ENCODE data around the gene ALKBH5. TPM values are rescaled to one million over a fixed set of nuclear protein-coding genes. Genes with fewer than 3 reads are reported as not detected.

The ALKBH5 gene
- total RNA-seq, 5 donors from 2014 or later (not counting 1 experiment from before 2014, with no cell fraction given), result 99.0 to 122 (median 103) TPM

DNA sequence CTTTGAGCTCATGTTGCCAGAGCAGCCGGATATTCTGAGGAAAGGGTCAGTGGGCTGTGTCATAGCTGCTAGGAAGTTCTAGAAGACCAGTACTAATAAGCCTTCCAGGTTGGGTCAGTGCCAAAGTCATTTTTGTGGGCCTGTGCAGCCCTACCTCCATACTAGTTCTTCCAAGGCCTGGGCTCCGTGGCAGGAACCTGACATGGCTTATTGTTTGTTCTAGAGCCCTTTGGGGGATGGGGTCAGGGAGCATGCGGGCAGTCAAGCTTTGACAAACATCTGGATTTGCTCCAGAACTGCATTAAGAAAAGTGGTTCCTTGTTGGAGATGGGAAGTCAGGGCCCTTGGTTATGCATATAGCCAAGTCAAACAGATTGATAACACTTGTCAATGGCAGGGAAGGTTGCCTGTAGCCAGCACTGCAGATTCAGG lies 7.6 kb downstream of the ALKBH5 start:
- Mint-ChIP-seq H3K9me3 (no peaks in the 10 kb centered on the region), H3K27ac (peak overlapping the region in 1 of 2 donors; percentile 34), H3K4me1 (peaks cover 73 to 85% (median 85%) of the 10 kb centered on the region in 3 donors), H3K27me3 (no peaks in the 10 kb centered on the region), H3K36me3 (peaks cover 30% of the 10 kb centered on the region), H3K4me3 (peak overlapping the region in 1 of 3 donors; percentile 95)
- no peaks in the 10 kb centered on the region for H3K9me3 ChIP-seq
- DNase-seq (no peak), ATAC-seq (replicated peaks in 1 of 4) (no peak)
- CTCF ChIA-PET, result no interaction called here
- H3K4me1 ChIP-seq (ENCODE audit: control insufficient read depth in 1 of 2, extremely low read depth in 1 of 2, insufficient read depth in 2 of 2, low read length in 2 of 2), result peaks cover 21 to 62% of the 10 kb centered on the region in 2 experiments
- H3K27me3 ChIP-seq (replicated peaks in 1 of 2; ENCODE audit: control insufficient read depth in 2 of 2, extremely low read depth in 1 of 2, insufficient read depth in 2 of 2, low read length in 1 of 2), result no peaks in the 10 kb centered on the region
- H3K27ac ChIP-seq (ENCODE audit: low read length), result no peak overlapping the region
- WGBS (ENCODE audit: insufficient coverage), result 86% methylated on average over 1 of the region's 3 CpGs
- H3K4me3 ChIP-seq (ENCODE audit: control insufficient read depth in 1 of 2, extremely low read depth in 1 of 2, low read length in 1 of 2), result no peak overlapping the region
- POLR2A ChIA-PET, result interaction anchor here in 1 of 2 donors (0.6 kb wide), 1 partner anchor 918 kb away, joined by 3 read pairs; no protein-coding TSS in a partner anchor
- H3K36me3 ChIP-seq (ENCODE audit: control insufficient read depth in 2 of 2, extremely low read depth in 1 of 2, insufficient read depth in 1 of 2, low read length in 1 of 2), result peaks cover 14 to 47% of the 10 kb centered on the region in 2 donors

DNA sequence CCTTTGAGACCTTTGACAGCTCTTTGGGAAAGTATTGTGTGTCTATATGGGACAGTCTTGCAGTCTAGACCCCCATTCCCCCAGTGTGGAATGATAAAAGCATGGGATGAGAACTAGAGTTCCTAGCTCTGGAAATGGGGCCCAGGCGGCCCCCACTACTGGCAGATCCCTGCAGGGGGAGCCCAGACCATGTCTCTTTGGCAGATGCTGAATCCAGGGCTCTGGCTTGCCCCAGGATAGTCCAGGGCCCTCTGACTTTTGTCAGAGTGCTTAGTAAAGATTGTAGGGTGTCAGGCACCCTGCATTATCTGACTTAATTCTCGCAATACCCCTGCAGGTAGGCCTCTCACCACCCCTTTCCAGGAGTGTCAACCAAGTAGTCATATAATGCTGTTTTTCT lies 8.3 kb downstream of the ALKBH5 start:
- ChIA-PET CTCF (interaction anchor here in 1 of 2 donors (0.7 kb wide), 1 partner anchor 167 kb away, joined by 4 read pairs; no protein-coding TSS in a partner anchor), POLR2A (interaction anchor here in 1 of 2 donors (1.0 kb wide), 1 partner anchor 10 kb away, joined by 4 read pairs; no protein-coding TSS in a partner anchor)
- WGBS (ENCODE audit: insufficient coverage), result 89% methylated on average over 1 of the region's 2 CpGs
- Mint-ChIP-seq H3K9me3 (no peaks in the 10 kb centered on the region), H3K27me3 (no peaks in the 10 kb centered on the region), H3K27ac (peak overlapping the region in 1 of 2 donors; percentile 15), H3K36me3 (peaks cover 28% of the 10 kb centered on the region), H3K4me3 (peak overlapping the region in 1 of 3 donors; percentile 95), H3K4me1 (peaks cover 73 to 84% (median 84%) of the 10 kb centered on the region in 3 donors)
- peak in 2 of 4 experiments; percentile 14 to 44 for ATAC-seq (replicated peaks in 1 of 4)
- H3K9me3 ChIP-seq, result no peaks in the 10 kb centered on the region
- peaks cover 14 to 50% of the 10 kb centered on the region in 2 donors for H3K36me3 ChIP-seq (ENCODE audit: control insufficient read depth in 2 of 2, extremely low read depth in 1 of 2, insufficient read depth in 1 of 2, low read length in 1 of 2)
- peaks cover 14 to 55% of the 10 kb centered on the region in 2 experiments for H3K4me1 ChIP-seq (ENCODE audit: control insufficient read depth in 1 of 2, extremely low read depth in 1 of 2, insufficient read depth in 2 of 2, low read length in 2 of 2)
- no peak overlapping the region for H3K4me3 ChIP-seq (ENCODE audit: control insufficient read depth in 1 of 2, extremely low read depth in 1 of 2, low read length in 1 of 2)
- H3K27ac ChIP-seq (ENCODE audit: low read length), result no peak overlapping the region
- H3K27me3 ChIP-seq (replicated peaks in 1 of 2; ENCODE audit: control insufficient read depth in 2 of 2, extremely low read depth in 1 of 2, insufficient read depth in 2 of 2, low read length in 1 of 2), result no peaks in the 10 kb centered on the region
- peak in 3 of 35 experiments; percentile 4 to 19 (median 12) for DNase-seq

DNA sequence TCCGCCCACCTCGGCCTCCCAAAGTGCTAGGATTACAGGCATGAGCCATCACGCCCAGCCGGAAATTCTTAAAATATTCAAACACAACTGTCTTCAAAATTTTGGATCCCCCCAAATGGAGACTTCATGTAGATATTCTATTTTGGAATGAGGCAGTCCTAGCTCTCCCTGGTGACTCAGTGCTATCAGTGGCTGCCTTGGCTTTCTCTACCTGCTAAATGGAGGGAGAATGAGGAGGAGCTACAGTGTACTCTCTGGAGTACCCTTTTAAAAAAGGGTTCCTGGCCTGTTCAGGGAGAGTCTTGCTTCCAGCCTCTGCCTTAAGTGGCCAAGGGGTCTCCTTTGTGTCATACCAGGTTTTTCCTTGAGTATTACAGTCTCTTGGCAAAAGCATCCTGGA lies 10.8 kb downstream of the ALKBH5 start:
- Histone ChIP-seq H3K9me3 (no peaks in the 10 kb centered on the region), H3K27me3 (replicated peaks in 1 of 2; ENCODE audit: control insufficient read depth in 2 of 2, extremely low read depth in 1 of 2, insufficient read depth in 2 of 2, low read length in 1 of 2) (no peaks in the 10 kb centered on the region), H3K27ac (ENCODE audit: low read length) (no peak overlapping the region), H3K36me3 (ENCODE audit: control insufficient read depth in 2 of 2, extremely low read depth in 1 of 2, insufficient read depth in 1 of 2, low read length in 1 of 2) (peaks cover 15 to 71% of the 10 kb centered on the region in 2 donors), H3K4me1 (ENCODE audit: control insufficient read depth in 1 of 2, extremely low read depth in 1 of 2, insufficient read depth in 2 of 2, low read length in 2 of 2) (peaks cover 3 to 51% of the 10 kb centered on the region in 2 experiments), H3K4me3 (ENCODE audit: control insufficient read depth in 1 of 2, extremely low read depth in 1 of 2, low read length in 1 of 2) (no peak overlapping the region)
- ChIA-PET POLR2A (interaction anchor here in 1 of 2 donors (0.7 kb wide), 1 partner anchor 20 kb away, joined by 4 read pairs; no protein-coding TSS in a partner anchor), CTCF (no interaction called here)
- no CpG with 5 or more reads among the region's 4 CpGs for WGBS (ENCODE audit: insufficient coverage)
- H3K4me3 Mint-ChIP-seq, result no peak overlapping the region
- ATAC-seq (replicated peaks in 1 of 4), result no peak
- H3K27ac Mint-ChIP-seq, result no peak overlapping the region
- H3K4me1 Mint-ChIP-seq, result peaks cover 75 to 87% (median 86%) of the 10 kb centered on the region in 3 donors
- H3K9me3 Mint-ChIP-seq, result no peaks in the 10 kb centered on the region
- no peak for DNase-seq
- no peaks in the 10 kb centered on the region for H3K27me3 Mint-ChIP-seq
- peaks cover 38% of the 10 kb centered on the region for H3K36me3 Mint-ChIP-seq

DNA sequence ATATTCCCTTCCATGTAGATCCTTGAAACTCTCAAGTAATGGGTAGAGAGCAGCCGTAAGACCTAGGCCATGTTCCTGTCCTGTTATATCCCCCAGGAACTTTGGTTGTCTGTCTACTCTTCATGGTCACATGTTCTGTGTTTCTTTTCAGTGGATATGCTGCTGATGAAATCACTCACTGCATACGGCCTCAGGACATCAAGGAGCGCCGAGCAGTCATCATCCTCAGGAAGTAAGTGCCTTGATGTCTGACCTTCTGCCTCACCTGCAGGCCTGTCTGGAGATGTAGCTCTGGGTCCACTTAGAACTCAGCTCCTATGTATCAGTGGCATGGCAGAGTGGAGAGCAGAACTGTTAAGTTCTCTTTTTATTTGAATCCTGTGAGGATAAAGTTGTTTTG lies 11.2 kb downstream of the ALKBH5 start:
- no peaks in the 10 kb centered on the region for H3K27me3 ChIP-seq (replicated peaks in 1 of 2; ENCODE audit: control insufficient read depth in 2 of 2, extremely low read depth in 1 of 2, insufficient read depth in 2 of 2, low read length in 1 of 2)
- H3K36me3 ChIP-seq (ENCODE audit: control insufficient read depth in 2 of 2, extremely low read depth in 1 of 2, insufficient read depth in 1 of 2, low read length in 1 of 2), result peaks cover 15 to 71% of the 10 kb centered on the region in 2 donors
- WGBS (ENCODE audit: insufficient coverage), result 92% methylated on average over 4 of the region's 4 CpGs
- H3K4me3 Mint-ChIP-seq, result no peak overlapping the region
- ChIA-PET CTCF (no interaction called here), POLR2A (interaction anchor here in 1 of 2 donors (0.7 kb wide), 1 partner anchor 20 kb away, joined by 4 read pairs; no protein-coding TSS in a partner anchor)
- peaks cover 35% of the 10 kb centered on the region for H3K36me3 Mint-ChIP-seq
- no peaks in the 10 kb centered on the region for H3K27me3 Mint-ChIP-seq
- H3K4me1 ChIP-seq (ENCODE audit: control insufficient read depth in 1 of 2, extremely low read depth in 1 of 2, insufficient read depth in 2 of 2, low read length in 2 of 2), result peaks cover 3 to 50% of the 10 kb centered on the region in 2 experiments
- no peak overlapping the region for H3K4me3 ChIP-seq (ENCODE audit: control insufficient read depth in 1 of 2, extremely low read depth in 1 of 2, low read length in 1 of 2)
- H3K9me3 Mint-ChIP-seq, result no peaks in the 10 kb centered on the region
- no peaks in the 10 kb centered on the region for H3K9me3 ChIP-seq
- ATAC-seq (replicated peaks in 1 of 4), result no peak
- H3K27ac ChIP-seq (ENCODE audit: low read length), result no peak overlapping the region
- H3K4me1 Mint-ChIP-seq, result peaks cover 75 to 87% (median 85%) of the 10 kb centered on the region in 3 donors
- H3K27ac Mint-ChIP-seq, result no peak overlapping the region
- no peak for DNase-seq

DNA sequence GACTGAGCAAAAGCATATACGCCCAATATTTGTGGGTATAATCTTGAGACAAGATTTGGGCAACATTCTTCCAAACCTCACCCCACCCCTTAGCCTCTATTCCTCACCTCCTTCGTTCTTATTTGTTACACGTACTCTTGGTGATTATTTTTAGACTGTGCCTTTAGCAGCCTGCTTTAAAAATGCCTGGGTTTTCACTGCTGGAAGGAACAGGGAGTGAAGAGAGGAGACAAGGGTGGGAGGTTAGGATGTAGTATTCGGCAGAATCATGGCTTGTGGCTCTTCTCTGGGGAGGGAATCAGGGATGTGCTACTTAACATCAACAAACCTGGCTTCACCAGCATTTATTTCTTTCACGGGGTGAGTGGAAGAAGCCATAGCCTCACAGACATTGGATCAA lies 11.6 kb downstream of the ALKBH5 start:
- no peaks in the 10 kb centered on the region for H3K9me3 ChIP-seq
- H3K36me3 ChIP-seq (ENCODE audit: control insufficient read depth in 2 of 2, extremely low read depth in 1 of 2, insufficient read depth in 1 of 2, low read length in 1 of 2), result peaks cover 15 to 71% of the 10 kb centered on the region in 2 donors
- H3K27ac Mint-ChIP-seq, result no peak overlapping the region
- peaks cover 3 to 51% of the 10 kb centered on the region in 2 experiments for H3K4me1 ChIP-seq (ENCODE audit: control insufficient read depth in 1 of 2, extremely low read depth in 1 of 2, insufficient read depth in 2 of 2, low read length in 2 of 2)
- H3K4me3 Mint-ChIP-seq, result no peak overlapping the region
- ATAC-seq (replicated peaks in 1 of 4) (no peak), DNase-seq (no peak)
- WGBS (ENCODE audit: insufficient coverage), result no CpG with 5 or more reads among the region's 5 CpGs
- H3K27me3 ChIP-seq (replicated peaks in 1 of 2; ENCODE audit: control insufficient read depth in 2 of 2, extremely low read depth in 1 of 2, insufficient read depth in 2 of 2, low read length in 1 of 2), result no peaks in the 10 kb centered on the region
- no peaks in the 10 kb centered on the region for H3K9me3 Mint-ChIP-seq
- no peaks in the 10 kb centered on the region for H3K27me3 Mint-ChIP-seq
- H3K36me3 Mint-ChIP-seq, result peaks cover 33% of the 10 kb centered on the region
- no peak overlapping the region for H3K4me3 ChIP-seq (ENCODE audit: control insufficient read depth in 1 of 2, extremely low read depth in 1 of 2, low read length in 1 of 2)
- H3K4me1 Mint-ChIP-seq, result peaks cover 75 to 87% (median 83%) of the 10 kb centered on the region in 3 donors
- no peak overlapping the region for H3K27ac ChIP-seq (ENCODE audit: low read length)
- CTCF ChIA-PET, result no interaction called here
- POLR2A ChIA-PET, result no interaction called here

DNA sequence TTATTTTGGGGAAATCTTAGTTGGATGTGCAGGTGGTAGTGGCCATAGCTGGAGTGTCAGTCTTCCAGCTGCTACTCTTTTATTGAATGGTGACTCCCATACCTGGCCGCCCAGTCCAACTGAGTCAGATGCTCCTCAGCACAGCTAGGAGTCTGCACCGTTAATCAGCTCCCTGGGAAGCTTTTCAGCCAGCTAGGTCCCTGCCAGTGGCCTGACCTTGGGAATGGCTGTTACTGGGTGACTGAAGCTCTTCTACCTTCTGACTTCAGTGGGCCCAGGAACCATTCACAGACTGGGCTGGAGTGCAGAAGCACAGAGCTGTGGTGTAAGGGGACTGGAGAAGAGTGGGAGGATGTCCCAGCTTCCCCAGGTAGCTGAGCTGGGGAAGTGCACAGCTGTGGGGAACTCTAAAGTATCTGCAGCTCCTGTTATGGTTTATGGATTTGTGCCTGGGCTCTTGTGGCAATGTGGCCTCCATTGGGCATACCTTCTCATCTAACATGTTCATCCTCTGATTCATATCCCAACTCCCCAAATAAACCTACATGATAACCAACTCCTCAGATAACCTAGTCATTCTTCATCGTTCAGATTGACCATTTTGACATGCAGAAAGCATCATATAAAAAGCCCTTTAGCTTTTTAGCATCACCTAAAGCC lies 14.0 kb downstream of the ALKBH5 start:
- Mint-ChIP-seq H3K27ac (no peak overlapping the region), H3K9me3 (no peaks in the 10 kb centered on the region), H3K4me3 (no peak overlapping the region), H3K27me3 (no peaks in the 10 kb centered on the region), H3K4me1 (peaks cover 71 to 77% (median 71%) of the 10 kb centered on the region in 3 donors), H3K36me3 (peaks cover 39% of the 10 kb centered on the region)
- POLR2A ChIA-PET, result interaction anchor here in 1 of 2 donors (0.6 kb wide), 2 partner anchors 14 to 1072 kb away, joined by 3 read pairs; partner anchors contain the start of gene ALKBH5
- Histone ChIP-seq H3K36me3 (ENCODE audit: control insufficient read depth in 2 of 2, extremely low read depth in 1 of 2, insufficient read depth in 1 of 2, low read length in 1 of 2) (peaks cover 12 to 65% of the 10 kb centered on the region in 2 donors), H3K4me1 (ENCODE audit: control insufficient read depth in 1 of 2, extremely low read depth in 1 of 2, insufficient read depth in 2 of 2, low read length in 2 of 2) (peaks cover 0 to 33% of the 10 kb centered on the region in 2 experiments), H3K4me3 (ENCODE audit: control insufficient read depth in 1 of 2, extremely low read depth in 1 of 2, low read length in 1 of 2) (no peak overlapping the region), H3K9me3 (no peaks in the 10 kb centered on the region), H3K27ac (ENCODE audit: low read length) (no peak overlapping the region), H3K27me3 (replicated peaks in 1 of 2; ENCODE audit: control insufficient read depth in 2 of 2, extremely low read depth in 1 of 2, insufficient read depth in 2 of 2, low read length in 1 of 2) (no peaks in the 10 kb centered on the region)
- WGBS (ENCODE audit: insufficient coverage), result 79% methylated on average over 2 of the region's 3 CpGs
- CTCF ChIA-PET, result no interaction called here
- DNase-seq, result no peak
- ATAC-seq (replicated peaks in 1 of 4), result no peak

All from T-cell (primary cell).